Small intestine (tissue), 7 donors: ENCODE results near the gene DAGLA. TPM values are rescaled to one million over a fixed set of nuclear protein-coding genes. Genes with fewer than 3 reads are reported as not detected.
A peak's percentile ranks its signal among the peaks of the same experiment; 100 is the strongest.

Experiments
- DNase-seq, 2 donors: peaks; one replicate each; pipeline versions ENCODE4 v3.0.0 to v3.0.0-alpha.2; 2013
- FAIRE-seq: peaks from 2 replicates; lab custom pipeline; 2012; peaks lifted over from hg19 to GRCh38; lab: Jason Lieb, UNC
- H3K27ac ChIP-seq, 3 donors: one replicate each; pipeline ENCODE4 v1.5.1; 2013; ENCODE audit warnings: low read length in 2 of 3, mild to moderate bottlenecking in 2 of 3, control low read depth in 1 of 3, inconsistent platforms in 1 of 3, low read depth in 1 of 3, moderate library complexity in 1 of 3
- H3K27me3 ChIP-seq, 3 donors: one replicate each; pipeline ENCODE4 v1.6.1; 2013; ENCODE audit warnings: low read length in 3 of 3, inconsistent platforms in 1 of 3; ENCODE audit not compliant: control insufficient read depth in 3 of 3, insufficient read depth in 3 of 3
- H3K36me3 ChIP-seq, 3 donors: one replicate each; pipeline ENCODE4 v1.6.1; 2013; ENCODE audit warnings: low read length in 3 of 3, inconsistent platforms in 1 of 3, low read depth in 1 of 3, mild to moderate bottlenecking in 1 of 3, moderate library complexity in 1 of 3; ENCODE audit not compliant: control insufficient read depth in 3 of 3, insufficient read depth in 2 of 3
- H3K4me1 ChIP-seq, 3 donors: one replicate each; pipeline ENCODE4 v1.6.1; 2013; ENCODE audit warnings: low read length in 2 of 3, inconsistent platforms in 1 of 3, low read depth in 1 of 3, mild to moderate bottlenecking in 1 of 3, moderate library complexity in 1 of 3; ENCODE audit not compliant: control insufficient read depth in 3 of 3, insufficient read depth in 2 of 3
- H3K4me3 ChIP-seq, 3 donors: one replicate each; pipeline ENCODE4 v1.5.1; 2013; ENCODE audit warnings: low read length in 3 of 3, control low read depth in 1 of 3, inconsistent platforms in 1 of 3, low read depth in 1 of 3, mild to moderate bottlenecking in 1 of 3, moderate library complexity in 1 of 3
- H3K9me3 ChIP-seq, 2 donors: one replicate each; pipeline ENCODE4 v1.6.1; 2013; ENCODE audit warnings: low read depth in 1 of 2, low read length in 1 of 2; ENCODE audit not compliant: control insufficient read depth in 2 of 2, insufficient read depth in 1 of 2
- WGBS, 3 donors: extraction: QIAGEN DNeasy Blood & Tissue Kit; methylation state at CpG; one replicate each; pipeline ENCODE4 v1.1.7; 2013; 5-methylcytosine and 5-hydroxymethylcytosine counted together
- polyA plus RNA-seq, 4 donors: library from polyadenylated mRNA; stranded (reverse) in 3 of 4; unstranded in 1 of 4; fragments of 200-250 nt in 3 of 4; fragments of 120-200 nt in 1 of 4; gene quantifications; one replicate each; pipeline versions ENCODE4 v1.2.1 to v1.2.3, GENCODE V29; 2013
- donor health status: healthy with polysubstance abuse.
- donor health status: control.
- donor health status: control.
- donor health status: Bipolar disorder and iron deficiency.
- donor health status: healthy.

Gene DAGLA
- polyA plus RNA-seq, 4 donors, result 0.22 to 14.9 (median 3.8) TPM

DNA sequence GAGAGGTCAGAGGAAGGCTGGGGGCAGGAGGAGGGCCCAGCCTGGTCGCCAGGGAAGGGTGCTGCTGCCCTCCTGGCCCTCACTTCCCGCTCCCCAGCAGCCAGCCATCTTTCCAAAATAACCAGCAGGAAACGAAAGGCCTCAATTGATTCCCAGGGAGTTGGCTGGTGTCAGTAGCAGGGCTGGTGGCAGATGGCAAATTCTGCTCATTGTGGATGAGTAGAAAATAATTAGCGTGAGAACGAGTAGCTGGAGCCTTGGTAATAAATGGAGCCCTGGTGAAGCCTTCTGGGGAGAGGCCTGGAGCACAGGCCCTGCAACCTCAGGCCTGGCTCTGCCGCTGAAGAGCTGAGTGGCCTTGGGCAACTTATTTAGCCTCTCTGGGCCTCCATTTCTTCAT lies 31.3 kb downstream of the DAGLA start:
- FAIRE-seq (no peak), DNase-seq (no peak)
- Histone ChIP-seq H3K9me3 (no peaks in the 10 kb centered on the region), H3K27me3 (no peaks in the 10 kb centered on the region), H3K27ac (peak overlapping the region in 1 of 3 donors; percentile 11), H3K4me3 (no peak overlapping the region), H3K4me1 (peaks cover 0 to 12% (median 0%) of the 10 kb centered on the region in 3 donors), H3K36me3 (peaks cover 0 to 58% (median 0%) of the 10 kb centered on the region in 3 donors)
- WGBS, 3 donors, result 77 to 85% (median 82%) methylated on average over 6 of the region's 6 CpGs

GRCh38 chr11:61712314-61712713 lies 32.1 kb downstream of the DAGLA start:
- Histone ChIP-seq H3K4me1 (peaks cover 0 to 8% (median 5%) of the 10 kb centered on the region in 3 donors), H3K27me3 (no peaks in the 10 kb centered on the region), H3K36me3 (peaks cover 0 to 53% (median 0%) of the 10 kb centered on the region in 3 donors), H3K4me3 (no peak overlapping the region), H3K9me3 (no peaks in the 10 kb centered on the region), H3K27ac (no peak overlapping the region)
- FAIRE-seq (no peak), DNase-seq (no peak)
- 84 to 94% (median 90%) methylated on average over 10 to 12 of the region's 12 CpGs for WGBS, 3 donors

- Histone ChIP-seq H3K36me3 (peaks cover 0 to 58% (median 0%) of the 10 kb centered on the region in 3 donors), H3K27ac (no peak overlapping the region), H3K27me3 (no peaks in the 10 kb centered on the region), H3K9me3 (no peaks in the 10 kb centered on the region), H3K4me1 (peaks cover 0 to 9% (median 5%) of the 10 kb centered on the region in 3 donors), H3K4me3 (no peak overlapping the region)
- FAIRE-seq (no peak), DNase-seq (no peak)
- WGBS, 3 donors, result 88 to 93% (median 90%) methylated on average over 6 of the region's 6 CpGs
These were observed 32.7 kb downstream of the DAGLA start for GRCh38 chr11:61712846-61713245.

DNA sequence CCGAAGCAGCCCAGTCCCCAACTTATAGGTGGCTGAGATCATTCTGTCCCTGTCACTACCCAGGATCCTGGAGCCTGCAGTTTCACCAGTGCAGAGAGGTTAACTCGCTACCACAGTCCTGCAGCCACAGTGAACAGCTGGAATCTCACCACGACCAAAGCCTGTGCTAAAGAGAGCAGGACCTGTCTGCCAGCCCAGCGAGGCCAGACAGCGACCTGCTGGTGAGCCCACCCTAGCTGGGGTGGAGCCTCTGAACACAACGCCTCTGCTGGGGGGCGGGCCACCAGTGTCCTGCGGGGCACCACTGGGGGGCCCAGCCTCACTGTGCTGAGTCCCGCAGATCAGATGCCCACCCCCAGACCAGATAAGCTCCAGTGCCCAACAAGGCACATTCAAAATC lies 33.3 kb downstream of the DAGLA start:
- no peak overlapping the region for H3K4me3 ChIP-seq
- H3K27me3 ChIP-seq, result no peaks in the 10 kb centered on the region
- peaks cover 0 to 62% (median 0%) of the 10 kb centered on the region in 3 donors for H3K36me3 ChIP-seq
- DNase-seq (no peak), FAIRE-seq (no peak)
- H3K4me1 ChIP-seq, result peaks cover 0 to 14% (median 6%) of the 10 kb centered on the region in 3 donors
- H3K9me3 ChIP-seq, result no peaks in the 10 kb centered on the region
- no peak overlapping the region for H3K27ac ChIP-seq
- 73 to 84% (median 77%) methylated on average over 9 of the region's 9 CpGs for WGBS, 3 donors

GRCh38 chr11:61713906-61714305 lies 33.7 kb downstream of the DAGLA start:
- no peak for DNase-seq
- peaks cover 0 to 61% (median 0%) of the 10 kb centered on the region in 3 donors for H3K36me3 ChIP-seq
- H3K27me3 ChIP-seq, result no peaks in the 10 kb centered on the region
- no peak overlapping the region for H3K27ac ChIP-seq
- H3K4me3 ChIP-seq, result no peak overlapping the region
- H3K9me3 ChIP-seq, result no peaks in the 10 kb centered on the region
- WGBS, 3 donors, result 52 to 63% (median 57%) methylated on average over 5 of the region's 5 CpGs
- no peak for FAIRE-seq
- peaks cover 0 to 14% (median 6%) of the 10 kb centered on the region in 3 donors for H3K4me1 ChIP-seq

GRCh38 chr11:61714316-61714715 lies 34.1 kb downstream of the DAGLA start:
- H3K4me3 ChIP-seq, result no peak overlapping the region
- H3K4me1 ChIP-seq, result peaks cover 0 to 14% (median 6%) of the 10 kb centered on the region in 3 donors
- H3K27ac ChIP-seq, result no peak overlapping the region
- H3K27me3 ChIP-seq, result no peaks in the 10 kb centered on the region
- H3K36me3 ChIP-seq, result peaks cover 0 to 64% (median 0%) of the 10 kb centered on the region in 3 donors
- no peaks in the 10 kb centered on the region for H3K9me3 ChIP-seq
- WGBS, 3 donors, result 71 to 82% (median 73%) methylated on average over 6 of the region's 6 CpGs
- DNase-seq (no peak), FAIRE-seq (no peak)

DNA sequence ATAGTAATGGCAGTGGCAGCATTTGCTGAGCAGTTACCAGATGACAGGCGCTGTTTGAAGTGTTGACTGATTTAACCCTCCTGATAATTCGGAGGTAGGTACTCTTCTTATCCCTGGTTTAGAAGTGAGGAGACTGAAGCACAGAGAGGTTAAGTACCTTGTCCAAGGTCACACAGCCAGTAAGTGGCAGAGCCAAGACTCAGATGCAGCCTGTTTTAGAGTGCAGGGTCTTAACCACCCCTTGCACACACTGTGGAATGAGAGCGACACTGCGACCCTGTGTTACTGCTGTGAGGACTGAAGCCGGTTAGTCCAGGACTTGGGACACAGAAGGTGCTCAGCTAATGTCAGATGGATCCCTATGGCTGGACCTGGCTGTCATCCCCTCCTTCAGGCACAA lies 34.7 kb downstream of the DAGLA start:
- peaks cover 0 to 14% (median 6%) of the 10 kb centered on the region in 3 donors for H3K4me1 ChIP-seq
- 93 to 95% (median 95%) methylated on average over 5 of the region's 5 CpGs for WGBS, 3 donors
- FAIRE-seq, result no peak
- no peak for DNase-seq
- no peak overlapping the region for H3K4me3 ChIP-seq
- H3K9me3 ChIP-seq, result no peaks in the 10 kb centered on the region
- H3K27ac ChIP-seq, result no peak overlapping the region
- no peaks in the 10 kb centered on the region for H3K27me3 ChIP-seq
- peaks cover 0 to 65% (median 0%) of the 10 kb centered on the region in 3 donors for H3K36me3 ChIP-seq

DNA sequence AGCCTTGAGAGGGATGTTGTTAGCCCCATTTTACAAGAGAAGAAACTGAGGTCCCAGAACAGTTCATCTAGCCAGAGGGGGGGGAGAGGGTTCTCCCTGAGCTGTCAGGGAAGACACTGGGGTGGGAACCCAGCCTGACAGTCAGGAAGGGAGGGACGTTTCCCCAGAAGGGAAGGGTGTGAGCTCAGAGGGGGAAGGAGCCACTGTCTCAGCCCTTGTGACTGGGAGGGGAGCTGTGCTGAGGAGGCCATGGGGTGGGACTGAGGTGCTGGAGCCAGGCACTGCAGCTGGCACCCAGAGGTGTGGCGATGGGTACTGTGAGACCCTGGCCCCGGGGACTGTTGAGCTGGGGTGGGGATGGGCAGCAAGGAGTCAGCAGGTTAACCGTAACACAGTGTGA lies 35.7 kb downstream of the DAGLA start:
- H3K4me1 ChIP-seq, result peaks cover 0 to 14% (median 6%) of the 10 kb centered on the region in 3 donors
- FAIRE-seq (no peak), DNase-seq (no peak)
- no peaks in the 10 kb centered on the region for H3K9me3 ChIP-seq
- 49 to 71% (median 59%) methylated on average over 4 of the region's 4 CpGs for WGBS, 3 donors
- peaks cover 0 to 70% (median 0%) of the 10 kb centered on the region in 3 donors for H3K36me3 ChIP-seq
- no peaks in the 10 kb centered on the region for H3K27me3 ChIP-seq
- no peak overlapping the region for H3K4me3 ChIP-seq
- no peak overlapping the region for H3K27ac ChIP-seq
